GM18870 (cell line): ENCODE data around the gene VASP.

Experiments
- ATAC-seq: cut with Tn5 transposase; IDR thresholded peaks from one replicate; pipeline ENCODE4 v1.9.1; 2021; ENCODE audit warnings: moderate library complexity; ENCODE audit not compliant: unreplicated experiment

VASP gene

GRCh38 chr19:45473682-45474605 is 33.3 kb upstream of the VASP start:
- no peak for ATAC-seq

GRCh38 chr19:45474606-45475521 is 32.4 kb upstream of the VASP start:
- ATAC-seq: no peak

GRCh38 chr19:45475537-45476291 is 31.6 kb upstream of the VASP start:
- ATAC-seq: no peak

- no peak for ATAC-seq
Observed at GRCh38 chr19:45476304-45476703, 31.0 kb upstream of the VASP start.

GRCh38 chr19:45477186-45477585 is 30.1 kb upstream of the VASP start:
- ATAC-seq: no peak

DNA sequence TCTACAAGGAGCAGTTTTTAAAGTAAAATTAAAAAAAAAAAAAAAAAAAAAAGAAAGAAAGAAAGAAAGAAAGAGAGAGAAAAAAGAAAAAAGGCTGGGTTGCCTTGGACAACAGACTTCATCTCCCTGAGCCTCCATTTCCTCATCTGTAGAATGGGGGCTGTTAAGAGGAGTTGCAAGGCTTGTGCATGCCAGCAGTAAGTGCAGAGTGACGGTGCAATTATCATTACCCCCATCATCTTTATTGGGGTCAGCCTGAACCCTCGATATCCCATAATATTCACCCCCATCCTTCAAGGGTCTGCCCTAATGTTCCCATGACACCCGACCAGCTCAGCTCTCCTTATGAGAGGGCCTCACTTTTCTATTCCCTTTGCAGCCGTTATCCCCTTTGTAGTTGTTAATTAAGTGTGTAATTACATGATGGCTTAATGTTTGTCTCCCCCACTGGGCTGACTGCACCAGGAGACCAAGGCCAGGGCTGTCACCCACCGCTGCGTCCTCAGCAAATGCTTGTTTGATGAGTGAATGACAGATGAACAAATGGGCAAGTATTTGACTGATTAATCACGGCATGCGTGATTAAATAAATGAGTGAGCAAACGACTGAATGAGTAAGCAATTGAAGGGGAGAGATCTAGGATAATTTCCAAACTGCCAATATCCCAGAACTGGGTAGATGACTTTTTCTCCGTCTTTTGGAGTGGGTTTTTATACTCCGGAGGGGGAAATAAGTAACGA is 29.4 kb upstream of the VASP start:
- no peak for ATAC-seq

GRCh38 chr19:45478454-45479238 is 28.6 kb upstream of the VASP start:
- peak; percentile 57 for ATAC-seq

DNA sequence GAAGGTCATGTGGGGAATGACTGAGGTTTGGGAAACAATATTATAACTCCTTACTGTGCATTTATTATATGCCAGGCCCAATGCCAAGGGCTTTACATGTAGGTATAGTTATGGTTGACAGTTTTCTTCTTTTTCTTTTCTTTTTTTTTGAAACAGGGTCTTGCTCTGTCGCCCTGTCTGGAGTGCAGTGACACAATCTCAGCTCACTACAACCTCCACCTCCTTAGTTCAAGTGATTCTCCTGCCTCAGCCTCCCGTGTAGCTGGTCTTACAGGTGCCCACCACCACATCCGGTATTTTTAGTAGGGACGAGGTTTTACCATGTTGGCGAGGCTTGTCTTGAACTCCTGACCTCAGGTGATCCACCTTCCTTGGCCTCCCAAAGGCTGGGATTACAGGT is 24.2 kb upstream of the VASP start:
- ATAC-seq: no peak

GRCh38 chr19:45484273-45484945 is 22.9 kb upstream of the VASP start:
- ATAC-seq: no peak

GRCh38 chr19:45485305-45486077 is 21.8 kb upstream of the VASP start:
- ATAC-seq: peak; percentile 67

GRCh38 chr19:45488708-45489107 is 18.6 kb upstream of the VASP start:
- ATAC-seq: no peak

- ATAC-seq: no peak
Observed at GRCh38 chr19:45489216-45489855, 17.9 kb upstream of the VASP start.

DNA sequence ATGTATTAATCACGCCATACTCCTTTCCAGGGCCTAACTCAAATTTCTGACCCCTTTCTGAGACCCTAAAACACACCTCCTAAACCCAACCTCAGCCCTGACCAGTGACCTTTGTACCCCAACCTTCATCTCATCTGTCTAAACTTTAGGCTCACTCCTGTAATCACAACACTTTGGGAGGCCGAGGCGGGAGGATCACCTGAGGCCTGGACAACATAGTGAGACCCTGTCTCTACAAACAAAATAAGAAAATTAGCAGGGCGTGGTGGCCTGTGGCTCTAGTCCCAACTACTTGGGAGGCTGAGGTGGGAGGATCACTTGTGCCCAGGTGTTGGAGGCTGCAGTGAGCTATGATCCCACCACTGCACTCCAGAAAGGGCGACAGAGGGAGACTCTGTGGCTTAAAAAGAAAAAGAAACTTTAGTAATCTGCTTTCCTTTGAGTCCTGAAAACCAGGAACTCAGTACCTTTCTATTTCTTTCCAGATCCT is 15.1 kb upstream of the VASP start:
- ATAC-seq: no peak

GRCh38 chr19:45492627-45493470 is 14.4 kb upstream of the VASP start:
- ATAC-seq: no peak

DNA sequence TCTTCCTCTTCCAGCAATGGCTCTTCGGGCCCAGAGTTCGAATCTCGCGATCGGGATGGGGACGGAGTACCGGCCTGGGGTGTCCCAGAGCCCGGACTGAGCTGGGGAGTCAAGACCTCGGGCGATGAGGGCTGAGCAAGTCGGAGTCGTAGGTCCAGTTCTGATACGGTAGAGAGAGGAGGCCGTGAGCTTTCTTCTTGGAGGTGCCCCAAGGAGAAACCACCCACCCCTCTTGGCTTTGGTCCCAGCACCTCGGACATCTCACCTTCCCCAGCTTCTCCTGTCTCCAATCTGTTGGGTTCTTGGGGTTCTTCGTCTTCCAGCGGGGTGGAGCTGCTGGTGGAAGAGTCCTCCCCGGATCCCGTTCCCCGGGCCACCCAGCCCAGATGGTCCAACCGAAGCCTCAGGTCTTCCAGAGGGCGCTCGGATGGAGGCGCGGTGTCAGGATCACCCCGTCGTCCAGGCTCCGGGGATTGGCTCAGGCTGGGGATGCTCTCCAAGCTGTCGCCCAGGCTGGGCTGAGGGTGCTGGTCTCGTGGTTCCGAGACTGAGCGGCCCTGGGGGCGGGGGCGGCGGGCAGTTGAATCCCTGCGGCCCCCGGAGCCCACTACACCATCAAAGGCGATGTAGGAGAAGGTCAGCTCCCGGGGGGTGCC is 12.9 kb upstream of the VASP start:
- ATAC-seq: no peak

DNA sequence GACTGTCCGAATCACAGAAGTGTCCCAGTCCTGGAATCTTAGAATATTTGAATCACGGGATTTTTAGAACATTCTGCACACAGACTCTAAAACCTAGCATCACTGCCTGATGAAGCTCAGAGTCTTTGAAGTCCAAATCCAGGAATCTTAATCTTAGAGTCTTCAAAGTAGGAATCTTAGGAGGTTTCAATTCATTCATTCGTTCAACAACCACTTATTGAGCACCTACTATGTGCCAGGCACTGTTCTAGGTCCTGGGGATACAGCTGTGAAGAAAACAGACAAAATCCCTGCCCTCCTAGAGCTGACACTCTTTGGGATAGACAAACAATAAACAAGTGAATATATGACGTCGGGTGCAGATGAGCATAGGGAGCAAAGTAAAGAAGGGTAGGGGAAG is 12.1 kb upstream of the VASP start:
- no peak for ATAC-seq
